B cell (primary cell): Measurements from ENCODE around the gene DNAH12. TPM values are rescaled to one million over a fixed set of nuclear protein-coding genes. Genes with fewer than 3 reads are reported as not detected.

ENCODE experiments used
- ATAC-seq: fragments of 200-7000 bp; cut with Tn5 transposase; one replicate; pipeline ENCODE4 v1.10.0; 2021; ENCODE audit warnings: low read depth, mild to moderate bottlenecking, moderate number of reproducible peaks, moderate library complexity
- CTCF ChIA-PET: fragments of 350-600 bp; sonication (Branson Sonifier 250); formaldehyde crosslinking; loops from one replicate; lab custom pipeline; 2021; ENCODE audit warnings: antibody characterized with exemption, inconsistent platforms; lab: Charles Lee
- POLR2A ChIA-PET: fragments of 350-600 bp; sonication (Branson Sonifier 250); formaldehyde crosslinking; loops from one replicate; lab custom pipeline; 2021; ENCODE audit warnings: antibody characterized with exemption; lab: Charles Lee
- DNase-seq: peaks from one replicate; pipeline ENCODE4 v3.0.0; 2013
- H2AFZ ChIP-seq: 2 replicates; pipeline ENCODE4 v1.6.1; 2012; ENCODE audit warnings: mild to moderate bottlenecking, low read depth, low read length; ENCODE audit not compliant: insufficient read depth, poor library complexity, severe bottlenecking
- H3K27ac ChIP-seq, 2 donors: 1 replicate in 1 of 2; 2 replicates in 1 of 2; pipeline ENCODE4 v1.5.1; 2012 to 2013; ENCODE audit warnings: low read length in 2 of 2, mild to moderate bottlenecking in 2 of 2, moderate library complexity in 1 of 2
- H3K27me3 ChIP-seq, 4 experiments: fragments of 200-600 bp in 1 of 4; sonication (generic) in 1 of 4; replicated peaks in 1 of 4; 1 replicate in 2 of 4; 2 replicates in 2 of 4; pipeline versions ENCODE4 v1.6.1 to v1.7.0; 2013 to 2016; ENCODE audit warnings: low read length in 3 of 4, mild to moderate bottlenecking in 2 of 4, mixed read lengths in 1 of 4, moderate library complexity in 1 of 4; ENCODE audit not compliant: insufficient read depth in 4 of 4, control insufficient read depth in 3 of 4; ENCODE audit errors: control extremely low read depth in 1 of 4
- H3K36me3 ChIP-seq, 2 experiments: replicated peaks in 1 of 2; 1 replicate in 1 of 2; 2 replicates in 1 of 2; pipeline versions ENCODE4 v1.6.1 to v1.7.1; 2013; ENCODE audit warnings: low read length in 1 of 2; ENCODE audit not compliant: insufficient read depth in 2 of 2, control insufficient read depth in 1 of 2; ENCODE audit errors: control extremely low read depth in 1 of 2, extremely low read depth in 1 of 2
- H3K4me1 ChIP-seq, 2 donors: fragments of 200-600 bp in 1 of 2; sonication (generic) in 1 of 2; 1 replicate in 1 of 2; 2 replicates in 1 of 2; pipeline versions ENCODE4 v1.5.1 to v1.6.1; 2013 to 2017; ENCODE audit warnings: low read length in 2 of 2; ENCODE audit not compliant: control insufficient read depth in 2 of 2, insufficient read depth in 2 of 2
- H3K4me2 ChIP-seq: replicated peaks from 2 replicates; pipeline ENCODE3; 2012; ENCODE audit warnings: mild to moderate bottlenecking, low read depth, low read length; ENCODE audit not compliant: poor library complexity, severe bottlenecking
- H3K4me3 ChIP-seq, 5 experiments: fragments of 200-600 bp in 1 of 5; sonication (generic) in 1 of 5; 1 replicate in 3 of 5; 2 replicates in 2 of 5; pipeline versions ENCODE4 v1.5.1 to v1.7.0; 2011 to 2016; ENCODE audit warnings: low read length in 4 of 5, mild to moderate bottlenecking in 4 of 5, low read depth in 2 of 5, control low read depth in 1 of 5, moderate library complexity in 1 of 5; ENCODE audit not compliant: insufficient read depth in 1 of 5; ENCODE audit errors: control extremely low read depth in 1 of 5, extremely low read depth in 1 of 5
- H3K79me2 ChIP-seq: fragments of 200-600 bp; sonication (generic); one replicate; pipeline ENCODE4 v1.6.0; 2016; ENCODE audit warnings: low read length; ENCODE audit not compliant: control insufficient read depth, insufficient read depth
- H3K9ac ChIP-seq: fragments of 200-600 bp; sonication (generic); 2 replicates; pipeline ENCODE4 v1.6.1; 2017; ENCODE audit warnings: mild to moderate bottlenecking, low read length, moderate library complexity
- H3K9me3 ChIP-seq, 3 donors: one replicate each; pipeline versions ENCODE4 v1.6.1 to v1.7.1; 2013; ENCODE audit warnings: low read length in 2 of 3; ENCODE audit not compliant: control insufficient read depth in 2 of 3, insufficient read depth in 1 of 3; ENCODE audit errors: control extremely low read depth in 1 of 3
- H4K20me1 ChIP-seq: 2 replicates; pipeline ENCODE4 v1.6.0; 2012; ENCODE audit warnings: mild to moderate bottlenecking, low read length; ENCODE audit not compliant: insufficient read depth, control insufficient read depth, poor library complexity, severe bottlenecking
- H3K27ac Mint-ChIP-seq: one replicate; pipeline ENCODE4 v1.8.0; 2021; ENCODE audit warnings: mixed read lengths
- H3K27me3 Mint-ChIP-seq: one replicate; pipeline ENCODE4 v1.8.0; 2021; ENCODE audit warnings: mixed read lengths
- H3K4me1 Mint-ChIP-seq: one replicate; pipeline ENCODE4 v1.8.0; 2021; ENCODE audit warnings: mixed read lengths
- H3K4me3 Mint-ChIP-seq: one replicate; pipeline ENCODE4 v1.8.0; 2021; ENCODE audit warnings: mixed read lengths
- H3K9me3 Mint-ChIP-seq: one replicate; pipeline ENCODE4 v1.8.0; 2022; ENCODE audit warnings: mixed read lengths; ENCODE audit not compliant: insufficient read depth
- CTCF ChIP-seq: fragments of 200-600 bp; IDR thresholded peaks from one replicate; pipeline ENCODE4 v1.8.0; 2022; ENCODE audit warnings: antibody characterized with exemption, mild to moderate bottlenecking
- EZH2 ChIP-seq: IDR thresholded peaks from 2 replicates; pipeline ENCODE4 v1.6.1; 2012; ENCODE audit warnings: borderline replicate concordance, low read depth, mild to moderate bottlenecking, moderate library complexity, low read length; ENCODE audit not compliant: insufficient read depth, poor library complexity, severe bottlenecking
- WGBS: methylation state at CpG from one replicate; pipeline ENCODE4 v1.1.5; 2013; ENCODE audit warnings: missing lambda C conversion rate; ENCODE audit not compliant: insufficient coverage; 5-methylcytosine and 5-hydroxymethylcytosine counted together
- intact Hi-C: fragments of 100-400 bp; cut with micrococcal nuclease; formaldehyde crosslinking; loops from one replicate; pipeline ENCODE4 v1.10.0; 2022
- polyA plus RNA-seq: library from polyadenylated mRNA; depleted of rRNA; stranded (reverse); fragments of >200 nt; gene quantifications from 2 replicates; pipeline ENCODE4 v1.2.3, GENCODE V29; 2012
- total RNA-seq, 2 donors: library from RNA; stranded (reverse); fragments of 120-200 nt in 1 of 2; gene quantifications; 1 replicate in 1 of 2; 2 replicates in 1 of 2; pipeline versions ENCODE4 v1.2.3 to v1.2.4, GENCODE V29; 2013 to 2022

Gene DNAH12
- total and polyA plus RNA-seq, 2 donors (not counting 1 experiment from before 2014, with no cell fraction given), result 0.09 to 0.17 TPM

DNA sequence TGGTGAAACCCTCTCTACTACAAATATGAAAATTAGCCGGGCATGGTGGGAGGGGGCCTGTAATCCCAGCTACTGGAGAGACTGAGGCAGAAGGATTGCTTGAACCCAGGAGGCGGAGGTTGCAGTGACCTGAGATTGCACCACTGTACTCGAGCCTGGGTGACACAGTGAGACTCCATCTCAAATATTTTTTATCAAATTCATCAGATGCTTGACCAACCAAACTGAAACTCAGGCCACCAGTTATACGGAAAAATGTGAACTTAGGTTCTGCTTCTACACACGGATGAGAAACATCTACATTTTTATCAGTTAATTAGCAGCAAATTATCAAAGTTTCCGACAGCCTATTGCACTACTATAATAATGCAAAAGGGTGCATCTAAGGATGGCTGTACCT lies 48.2 kb upstream of the DNAH12 start:
- no peak for TF ChIP-seq EZH2
- no peak for TF ChIP-seq CTCF
- Histone ChIP-seq H3K9ac (no peak overlapping the region), H3K79me2 (peaks cover 96% of the 10 kb centered on the region), H3K36me3 (peaks cover 0 to 5% of the 10 kb centered on the region in 2 experiments), H3K9me3 (no peaks in the 10 kb centered on the region), H3K27me3 (no peaks in the 10 kb centered on the region), H2AFZ (no peak overlapping the region), H3K27ac (no peak overlapping the region), H4K20me1 (peaks cover 31% of the 10 kb centered on the region), H3K4me3 (no peak overlapping the region), H3K4me1 (peaks cover 16 to 17% of the 10 kb centered on the region in 2 donors), H3K4me2 (no peak overlapping the region)
- Mint-ChIP-seq H3K4me1 (peaks cover 39% of the 10 kb centered on the region), H3K27me3 (no peaks in the 10 kb centered on the region), H3K4me3 (no peak overlapping the region), H3K27ac (no peak overlapping the region), H3K9me3 (no peaks in the 10 kb centered on the region)
- CTCF ChIA-PET, result interaction anchor here (1.2 kb wide), 1 partner anchor 36 kb away, joined by 4 read pairs; the partner anchor contains the start of gene PDE12
- no peak for ATAC-seq
- DNase-seq, result no peak
- POLR2A ChIA-PET, result interaction anchor here (1.0 kb wide), 1 partner anchor 12 kb away, joined by 3 read pairs; no protein-coding TSS in a partner anchor
- intact Hi-C loops, result loop anchor here (10.0 kb wide), 1 partner anchor 418 kb away; no protein-coding TSS in a partner anchor
- 70% methylated on average over 4 of the region's 6 CpGs for WGBS

GRCh38 chr3:57587905-57588304 lies 43.8 kb upstream of the DNAH12 start:
- Histone ChIP-seq H3K36me3 (peaks cover 0 to 20% of the 10 kb centered on the region in 2 experiments), H3K27ac (no peak overlapping the region), H3K27me3 (no peaks in the 10 kb centered on the region), H3K4me3 (no peak overlapping the region), H3K9me3 (no peaks in the 10 kb centered on the region), H4K20me1 (peaks cover 41% of the 10 kb centered on the region), H3K79me2 (peaks cover 97% of the 10 kb centered on the region), H2AFZ (no peak overlapping the region), H3K4me2 (no peak overlapping the region), H3K9ac (no peak overlapping the region), H3K4me1 (peaks cover 0 to 5% of the 10 kb centered on the region in 2 donors)
- H3K27ac Mint-ChIP-seq, result no peak overlapping the region
- no peaks in the 10 kb centered on the region for H3K27me3 Mint-ChIP-seq
- no peak overlapping the region for H3K4me3 Mint-ChIP-seq
- TF ChIP-seq CTCF (no peak), EZH2 (no peak)
- ChIA-PET CTCF (no interaction called here), POLR2A (no interaction called here)
- no peaks in the 10 kb centered on the region for H3K9me3 Mint-ChIP-seq
- ATAC-seq (no peak), DNase-seq (no peak)
- intact Hi-C loops, result no loop called here
- peaks cover 29% of the 10 kb centered on the region for H3K4me1 Mint-ChIP-seq
- WGBS, result no CpG with 5 or more reads among the region's 2 CpGs
